Stimulated activated CD4-positive, alpha-beta T cell treated with anti-CD3 and anti-CD28 coated beads, Interleukin-4, amount 100 ng/mL, for 1 hour (primary cell): ENCODE data around the gene DAZAP2.
"Not testable (repeated sequence)": the region's sequence is repeated elsewhere in the genome, so short reads cannot be mapped to it uniquely, and the experiment has no call there.

Experiments used
- DNase-seq: peaks from one replicate; pipeline ENCODE4 v3.0.0-alpha.2; 2020

DAZAP2 gene

GRCh38 chr12:51254536-51254935, 15.9 kb downstream of the DAZAP2 start:
- DNase-seq: no peak

- not testable (repeated sequence) for DNase-seq
Observed at GRCh38 chr12:51259600-51259999, 21.0 kb downstream of the DAZAP2 start.

- DNase-seq: peak; percentile 26
Observed at GRCh38 chr12:51262758-51263177, 24.1 kb downstream of the DAZAP2 start.

DNA sequence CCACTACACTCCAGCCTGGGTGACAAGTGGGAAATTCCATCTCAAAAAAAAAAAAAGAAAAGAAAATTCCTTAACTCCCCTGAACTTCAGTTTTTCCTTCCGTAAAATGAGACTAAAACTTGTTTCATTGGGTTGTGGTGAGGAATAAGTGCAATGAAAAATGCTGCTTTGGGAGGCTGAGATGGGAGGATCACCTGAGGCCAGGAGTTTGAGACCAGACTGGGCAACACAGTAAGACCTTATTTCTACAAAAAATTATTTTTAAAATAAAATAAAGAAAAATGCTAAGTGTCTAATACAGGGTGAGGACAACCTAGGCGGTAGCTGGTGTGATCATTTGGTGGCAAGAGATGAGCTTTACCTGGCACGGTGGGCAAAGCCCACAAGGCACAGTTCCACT, 24.7 kb downstream of the DAZAP2 start:
- DNase-seq: no peak

DNA sequence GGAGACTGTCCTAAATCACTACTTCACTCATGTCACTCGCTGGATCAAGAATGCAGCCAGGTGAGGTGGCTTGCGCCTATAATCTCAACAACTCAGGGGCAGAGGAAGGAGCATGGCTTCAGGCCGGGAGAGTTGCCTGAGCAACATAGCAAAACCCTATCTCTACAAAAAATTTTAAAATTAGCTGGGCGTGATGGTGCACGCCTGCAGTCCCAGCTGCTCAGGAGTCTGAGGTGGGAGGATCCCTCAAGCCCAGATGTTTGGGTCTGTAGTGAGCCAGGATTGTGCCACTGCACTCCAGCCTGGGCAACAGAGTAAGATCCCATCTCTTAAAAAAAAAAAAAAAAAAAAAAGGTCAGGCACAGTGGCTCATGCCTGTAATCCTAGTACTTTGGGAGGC, 25.7 kb downstream of the DAZAP2 start:
- no peak for DNase-seq

- no peak for DNase-seq
Observed at GRCh38 chr12:51265024-51265423, 26.4 kb downstream of the DAZAP2 start.

DNA sequence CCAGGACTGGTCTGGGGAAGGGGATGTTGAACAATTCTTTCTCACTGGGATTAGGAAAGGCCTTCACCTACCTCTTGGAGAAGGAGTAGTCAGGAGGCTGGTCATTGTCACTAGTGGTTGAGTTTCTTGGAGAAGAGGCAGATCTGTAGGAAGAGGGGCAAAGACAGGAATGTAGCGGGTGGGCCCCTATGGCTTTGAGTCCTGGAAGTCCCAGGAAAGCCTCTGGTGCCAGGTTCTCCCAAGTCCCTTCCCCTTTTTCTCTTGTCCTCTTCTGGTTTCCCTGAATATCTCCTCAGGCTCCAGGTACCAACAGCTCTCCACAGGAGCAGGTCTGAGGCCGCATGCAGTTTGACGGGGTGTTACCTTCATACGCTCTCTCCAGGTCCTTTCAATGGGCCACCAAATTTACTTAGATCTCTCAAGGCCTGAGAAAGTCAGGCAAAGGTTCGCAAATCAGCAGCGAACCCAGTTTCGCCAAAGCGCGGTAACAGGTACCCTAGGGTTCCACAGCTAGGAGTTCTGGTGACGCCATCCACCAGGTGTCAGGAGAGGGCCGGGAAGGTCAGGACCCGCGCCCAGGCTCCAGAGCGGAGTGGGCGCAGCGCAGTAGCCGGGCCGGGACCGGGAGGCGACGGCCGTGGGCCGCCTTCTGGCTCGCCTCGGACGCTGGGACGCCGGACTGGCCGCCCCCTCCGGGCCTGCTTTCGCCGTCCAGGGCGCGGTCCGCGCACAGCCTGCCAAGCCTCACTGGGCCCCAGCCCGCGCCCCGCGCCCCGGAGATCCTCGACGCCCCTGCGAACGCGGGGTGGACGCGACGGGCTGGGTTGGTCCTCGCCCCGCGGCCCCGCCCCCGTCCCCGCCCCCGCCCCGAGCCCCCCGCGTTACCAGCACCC, 30.8 kb downstream of the DAZAP2 start:
- DNase-seq: peak; percentile 62

- DNase-seq: peak; percentile 49
Observed at GRCh38 chr12:51270067-51270950, 31.7 kb downstream of the DAZAP2 start, which contains the start of gene SMAGP. SMAGP (minus strand) TSS chr12:51270415; CDS start chr12:51269278, 1,137 bp downstream.

GRCh38 chr12:51270951-51271518, 32.4 kb downstream of the DAZAP2 start:
- no peak for DNase-seq

GRCh38 chr12:51272810-51273209, 34.2 kb downstream of the DAZAP2 start:
- DNase-seq: not testable (repeated sequence)

DNA sequence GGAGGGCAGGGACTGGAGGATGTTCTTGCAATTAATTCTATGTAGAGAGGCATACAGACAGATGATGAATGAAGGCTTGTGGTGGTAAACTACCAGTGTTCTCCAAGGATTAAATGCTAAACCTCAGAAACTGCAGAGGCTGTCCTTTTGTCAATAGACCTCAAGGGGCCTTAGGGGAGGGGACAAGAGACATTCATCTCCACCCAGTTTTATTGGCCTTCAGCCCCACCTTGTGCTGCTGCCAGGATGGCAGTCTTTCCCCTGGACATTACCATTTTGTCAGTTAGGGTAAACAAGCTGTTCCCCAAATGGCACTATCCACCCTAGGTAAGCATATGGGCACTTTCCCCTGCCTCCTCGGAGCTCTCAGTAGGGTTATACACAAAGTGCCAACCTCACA, 36.5 kb downstream of the DAZAP2 start:
- no peak for DNase-seq

DNA sequence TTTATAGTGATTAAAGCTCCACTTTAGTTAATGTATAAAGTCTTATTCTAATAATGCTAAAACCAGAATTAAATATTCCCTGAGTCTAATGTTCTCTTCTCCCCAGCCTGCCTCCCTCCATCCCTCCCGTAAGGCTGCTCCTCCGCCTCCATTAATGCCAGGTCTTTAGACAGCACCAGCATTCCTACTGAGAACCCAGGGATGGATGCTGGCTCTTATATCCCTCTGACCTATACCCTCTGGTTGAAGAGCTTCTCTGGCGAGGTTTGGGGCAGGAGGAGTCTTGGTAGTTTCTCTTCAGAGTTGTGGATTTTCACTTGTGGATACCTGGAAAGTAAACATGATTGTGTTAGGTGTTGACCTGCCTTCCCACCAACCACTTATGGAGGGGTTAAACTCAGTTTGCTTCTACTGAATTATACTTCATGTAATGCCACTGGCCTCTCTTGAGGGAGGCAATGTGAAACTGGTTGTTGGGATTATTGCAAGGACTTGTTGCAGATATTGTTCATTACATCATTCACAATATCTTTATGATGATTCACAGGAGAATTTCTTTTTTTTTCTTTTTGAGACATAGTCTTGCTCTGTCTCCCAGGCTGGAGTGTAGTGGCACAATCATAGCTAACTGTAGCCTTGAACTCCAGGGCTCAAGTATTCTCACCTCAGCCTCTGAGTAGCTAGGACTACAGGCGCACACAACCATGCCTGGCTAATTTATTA, 42.7 kb downstream of the DAZAP2 start:
- DNase-seq: no peak

DNA sequence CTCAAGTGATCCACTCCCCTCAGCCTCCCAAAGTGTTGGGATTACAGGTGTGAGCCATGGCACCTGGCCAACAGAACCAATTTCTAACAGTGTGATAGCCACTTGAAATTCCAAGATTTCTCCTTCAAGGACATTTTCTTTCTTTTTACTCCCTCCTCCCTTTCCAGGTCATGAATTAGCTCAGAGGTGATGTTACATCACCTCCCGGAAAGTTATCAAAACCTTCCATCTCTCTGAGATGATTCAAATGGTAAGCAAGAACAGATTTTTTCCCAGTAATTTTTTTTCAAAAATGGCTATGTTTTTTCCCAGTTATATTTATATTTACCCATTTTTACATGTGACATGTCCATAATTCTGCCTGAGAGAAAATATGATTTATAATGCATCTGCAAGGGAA, 47.2 kb downstream of the DAZAP2 start:
- DNase-seq: no peak

DNA sequence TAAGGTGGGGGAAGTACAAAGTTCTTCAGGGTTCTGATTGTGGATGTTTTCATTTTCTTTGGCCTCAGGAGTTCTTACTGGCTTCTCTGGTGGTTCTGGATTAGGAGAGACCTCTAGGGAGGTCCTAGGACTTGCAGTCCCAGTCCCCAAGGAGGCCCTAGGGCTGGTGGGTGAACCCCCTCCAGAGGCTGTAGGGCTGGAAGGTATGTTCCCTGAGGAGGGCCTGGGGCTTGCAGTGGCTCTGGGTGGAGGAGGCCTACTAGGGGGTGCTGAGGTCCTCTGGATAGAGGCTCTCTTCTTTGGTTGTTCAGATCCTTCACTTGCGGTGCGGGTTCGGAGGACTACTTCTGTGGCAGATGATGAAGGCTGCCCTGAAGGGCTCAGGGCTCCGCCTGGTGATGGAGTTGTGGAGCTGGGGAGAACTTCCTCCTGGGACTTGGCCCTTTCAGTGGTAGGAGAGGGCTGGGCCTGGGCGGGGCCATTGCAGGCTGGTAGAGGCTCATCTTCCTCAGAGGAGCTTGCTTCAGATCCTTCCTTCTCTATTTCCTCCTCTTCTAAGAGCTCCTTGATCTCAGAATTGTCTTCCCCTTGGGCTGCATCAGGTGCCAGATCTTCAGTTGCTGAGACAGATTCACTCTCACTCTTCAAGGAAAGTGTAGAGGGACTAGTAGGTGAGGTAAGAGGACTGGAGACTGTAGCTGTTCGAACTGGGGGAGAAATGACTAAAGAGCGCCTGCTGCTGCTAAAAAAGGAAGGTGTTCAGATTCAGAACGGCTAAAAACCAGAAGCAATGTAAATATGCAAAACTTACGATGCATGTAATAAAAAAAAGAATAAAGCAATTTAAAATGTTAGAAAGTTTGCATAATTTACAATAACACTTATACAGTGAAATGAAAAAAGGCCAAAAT, 53.2 kb downstream of the DAZAP2 start:
- not testable (repeated sequence) for DNase-seq
